HEK293 (cell line): Measurements from ENCODE around the gene FAM229B.

ENCODE experiments used
- CTCF ChIA-PET: fragments of 350-600 bp; formaldehyde crosslinking; extraction: SDS; loops from one replicate; lab custom pipeline; 2021; ENCODE audit warnings: antibody characterized with exemption; lab: Yijun Ruan, JAX
- POLR2A ChIA-PET: fragments of 300-600 bp; formaldehyde crosslinking; extraction: SDS; loops from one replicate; lab custom pipeline; 2020; ENCODE audit warnings: antibody characterized with exemption, inconsistent platforms; lab: Yijun Ruan, JAX
- H3K27ac ChIP-seq: fragments of 200-500 bp; sonication (Bioruptor generic); 2 replicates; pipeline ENCODE4 v1.5.1; 2014; ENCODE audit warnings: low read depth, low read length, control low read depth, inconsistent platforms; ENCODE audit errors: extremely low read depth
- H3K36me3 ChIP-seq, 2 experiments: fragments of 200-500 bp in 1 of 2; sonication (Bioruptor generic) in 1 of 2; 1 replicate in 1 of 2; 2 replicates in 1 of 2; pipeline ENCODE4 v1.5.1; 2014 to 2017; ENCODE audit warnings: inconsistent platforms in 2 of 2, low read length in 2 of 2; ENCODE audit not compliant: control insufficient read depth in 2 of 2, insufficient read depth in 1 of 2
- H3K4me1 ChIP-seq: fragments of 200-500 bp; sonication (Bioruptor generic); 2 replicates; pipeline ENCODE4 v1.5.1; 2014; ENCODE audit warnings: mild to moderate bottlenecking, low read length, inconsistent platforms; ENCODE audit not compliant: control insufficient read depth, insufficient read depth
- H3K4me3 ChIP-seq: 2 replicates; pipeline ENCODE4 v1.5.1; 2011; ENCODE audit warnings: low read depth, mild to moderate bottlenecking, control low read depth, low read length, moderate library complexity
- H3K9me3 ChIP-seq: fragments of 200-500 bp; sonication (Bioruptor generic); 2 replicates; pipeline ENCODE4 v1.5.1; 2014; ENCODE audit warnings: low read depth, low read length, inconsistent platforms; ENCODE audit not compliant: control insufficient read depth, insufficient read depth
- GLIS1 ChIP-seq: fragments of 450-650 bp; formaldehyde crosslinking; IDR thresholded peaks from 2 replicates; pipeline ENCODE4 v1.5.1; 2016; ENCODE audit warnings: missing biosample characterization, missing genetic modification characterization
- KLF1 ChIP-seq: fragments of 450-650 bp; formaldehyde crosslinking; IDR thresholded peaks from 2 replicates; pipeline ENCODE4 v1.5.1; 2016; ENCODE audit warnings: missing biosample characterization, missing genetic modification characterization
- KLF9 ChIP-seq: fragments of 450-650 bp; formaldehyde crosslinking; IDR thresholded peaks from 2 replicates; pipeline ENCODE4 v1.5.1; 2016; ENCODE audit warnings: missing biosample characterization, missing genetic modification characterization, low read depth
- MZF1 ChIP-seq: fragments of 450-650 bp; formaldehyde crosslinking; IDR thresholded peaks from 2 replicates; pipeline ENCODE4 v1.5.1; 2017; ENCODE audit warnings: missing biosample characterization, missing genetic modification characterization, borderline replicate concordance
- SCRT2 ChIP-seq: fragments of 450-650 bp; formaldehyde crosslinking; IDR thresholded peaks from 2 replicates; pipeline ENCODE4 v1.5.1; 2016; ENCODE audit warnings: missing biosample characterization, missing genetic modification characterization
- SETDB1 ChIP-seq: IDR thresholded peaks from one replicate; pipeline ENCODE4 v1.6.1; 2017; ENCODE audit warnings: mild to moderate bottlenecking, low read length, moderate library complexity, mixed read lengths; ENCODE audit not compliant: insufficient read length
- ZNF10 ChIP-seq: fragments of 450-650 bp; formaldehyde crosslinking; IDR thresholded peaks from 2 replicates; pipeline ENCODE4 v1.5.1; 2017; ENCODE audit warnings: missing biosample characterization, missing genetic modification characterization
- ZNF239 ChIP-seq: fragments of 450-650 bp; formaldehyde crosslinking; IDR thresholded peaks from 2 replicates; pipeline ENCODE4 v1.5.1; 2016; ENCODE audit warnings: missing biosample characterization, missing genetic modification characterization
- ZNF24 ChIP-seq: fragments of 450-650 bp; formaldehyde crosslinking; IDR thresholded peaks from 2 replicates; pipeline ENCODE4 v1.5.1; 2016; ENCODE audit warnings: missing biosample characterization, missing genetic modification characterization
- ZNF404 ChIP-seq: fragments of 450-650 bp; formaldehyde crosslinking; IDR thresholded peaks from 2 replicates; pipeline ENCODE4 v1.5.1; 2017; ENCODE audit warnings: missing biosample characterization, missing genetic modification characterization
- ZNF514 ChIP-seq: fragments of 450-650 bp; formaldehyde crosslinking; IDR thresholded peaks from 2 replicates; pipeline ENCODE4 v1.5.1; 2016; ENCODE audit warnings: missing biosample characterization, missing genetic modification characterization
- ZNF529 ChIP-seq: fragments of 450-650 bp; formaldehyde crosslinking; IDR thresholded peaks from 2 replicates; pipeline ENCODE4 v1.5.1; 2017; ENCODE audit warnings: missing genetic modification characterization, missing biosample characterization; ENCODE audit not compliant: insufficient replicate concordance
- ZNF558 ChIP-seq: fragments of 450-650 bp; formaldehyde crosslinking; IDR thresholded peaks from 2 replicates; pipeline ENCODE4 v1.5.1; 2016; ENCODE audit warnings: missing biosample characterization, missing genetic modification characterization
- ZNF571 ChIP-seq: fragments of 450-650 bp; formaldehyde crosslinking; IDR thresholded peaks from 2 replicates; pipeline ENCODE4 v1.5.0; 2017; ENCODE audit warnings: missing biosample characterization, missing genetic modification characterization
- ZNF621 ChIP-seq: fragments of 450-650 bp; formaldehyde crosslinking; IDR thresholded peaks from 2 replicates; pipeline ENCODE4 v1.5.1; 2017; ENCODE audit warnings: missing biosample characterization, missing genetic modification characterization
- ZNF660 ChIP-seq: fragments of 450-650 bp; IDR thresholded peaks from 2 replicates; pipeline ENCODE4 v1.5.1; 2018; ENCODE audit warnings: missing biosample characterization, mild to moderate bottlenecking, missing genetic modification characterization
- ZNF837 ChIP-seq: fragments of 450-650 bp; formaldehyde crosslinking; IDR thresholded peaks from 2 replicates; pipeline ENCODE4 v1.5.1; 2016; ENCODE audit warnings: missing biosample characterization, missing genetic modification characterization
- ZXDB ChIP-seq: fragments of 450-650 bp; formaldehyde crosslinking; IDR thresholded peaks from 2 replicates; pipeline ENCODE4 v1.5.1; 2016; ENCODE audit warnings: missing biosample characterization, missing genetic modification characterization
- TF ChIP-seq, protein P1 (sequence below): fragments of 450-650 bp; formaldehyde crosslinking; IDR thresholded peaks from 2 replicates; pipeline ENCODE4 v1.5.1; 2016; ENCODE audit warnings: missing biosample characterization, missing genetic modification characterization
- TF ChIP-seq, protein P2 (sequence below): fragments of 450-650 bp; formaldehyde crosslinking; IDR thresholded peaks from 2 replicates; pipeline ENCODE4 v1.5.1; 2016; ENCODE audit warnings: missing biosample characterization, missing genetic modification characterization, borderline replicate concordance
- TF ChIP-seq, protein P3 (sequence below): fragments of 450-650 bp; formaldehyde crosslinking; IDR thresholded peaks from 2 replicates; pipeline ENCODE4 v1.5.1; 2017; ENCODE audit warnings: missing biosample characterization, missing genetic modification characterization
- TF ChIP-seq, protein P4 (sequence below): fragments of 450-650 bp; formaldehyde crosslinking; IDR thresholded peaks from 2 replicates; pipeline ENCODE4 v1.5.1; 2016; ENCODE audit warnings: missing biosample characterization, missing genetic modification characterization
- TF ChIP-seq, protein P5 (sequence below): fragments of 450-650 bp; formaldehyde crosslinking; IDR thresholded peaks from 2 replicates; pipeline ENCODE4 v1.5.1; 2016; ENCODE audit warnings: missing biosample characterization, missing genetic modification characterization

FAM229B gene

DNA sequence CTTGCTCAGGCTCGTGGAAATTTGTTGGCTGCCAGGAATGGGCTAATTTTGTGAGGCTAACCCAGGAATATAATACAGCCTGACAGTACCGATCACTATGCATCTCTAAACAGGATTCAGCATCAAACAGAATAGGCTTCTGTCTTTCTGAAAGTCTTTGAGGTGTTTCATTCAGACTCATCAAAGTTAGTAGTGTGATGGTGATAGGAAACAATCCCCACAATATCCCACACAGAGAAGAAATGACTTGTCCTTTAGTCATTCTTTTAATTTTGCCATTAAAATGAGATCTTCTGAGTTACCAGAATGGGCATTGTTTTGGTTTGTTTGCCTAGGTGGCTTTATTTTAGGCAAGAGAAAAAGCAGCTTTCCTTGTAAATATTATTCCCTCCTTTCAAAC lies 54.3 kb downstream of the FAM229B start:
- ChIA-PET CTCF (interaction anchor here (0.6 to 0.7 kb wide), 3 partner anchors 39 to 169 kb away, joined by 3 read pairs; no protein-coding TSS in a partner anchor), POLR2A (no interaction called here)
- Histone ChIP-seq H3K4me1 (no peaks in the 10 kb centered on the region), H3K36me3 (peaks cover 2 to 18% of the 10 kb centered on the region in 2 experiments; a peak in 2 of 3 replicates), H3K9me3 (no peaks in the 10 kb centered on the region), H3K4me3 (no peak overlapping the region), H3K27ac (no peak overlapping the region)
- no peak for TF ChIP-seq ZNF571 (tag by site-specific recombination)
- TF ChIP-seq, protein P1, sequence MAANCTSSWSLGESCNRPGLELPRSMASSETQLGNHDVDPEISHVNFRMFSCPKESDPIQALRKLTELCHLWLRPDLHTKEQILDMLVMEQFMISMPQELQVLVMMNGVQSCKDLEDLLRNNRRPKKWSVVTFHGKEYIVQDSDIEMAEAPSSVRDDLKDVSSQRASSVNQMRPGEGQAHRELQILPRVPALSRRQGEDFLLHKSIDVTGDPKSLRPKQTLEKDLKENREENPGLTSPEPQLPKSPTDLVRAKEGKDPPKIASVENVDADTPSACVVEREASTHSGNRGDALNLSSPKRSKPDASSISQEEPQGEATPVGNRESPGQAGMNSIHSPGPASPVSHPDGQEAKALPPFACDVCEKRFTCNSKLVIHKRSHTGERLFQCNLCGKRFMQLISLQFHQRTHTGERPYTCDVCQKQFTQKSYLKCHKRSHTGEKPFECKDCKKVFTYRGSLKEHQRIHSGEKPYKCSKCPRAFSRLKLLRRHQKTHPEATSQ (tag by site-specific recombination) = no peak
- TF ChIP-seq KLF1 (tag by site-specific recombination) = no peak
- TF ChIP-seq ZNF404 = no peak
- no peak for TF ChIP-seq ZNF660
- no peak for TF ChIP-seq MZF1 (tag by site-specific recombination)
- no peak for TF ChIP-seq ZNF24
- TF ChIP-seq ZNF837 = no peak
- no peak for TF ChIP-seq GLIS1 (tag by site-specific recombination)
- TF ChIP-seq, protein P2, sequence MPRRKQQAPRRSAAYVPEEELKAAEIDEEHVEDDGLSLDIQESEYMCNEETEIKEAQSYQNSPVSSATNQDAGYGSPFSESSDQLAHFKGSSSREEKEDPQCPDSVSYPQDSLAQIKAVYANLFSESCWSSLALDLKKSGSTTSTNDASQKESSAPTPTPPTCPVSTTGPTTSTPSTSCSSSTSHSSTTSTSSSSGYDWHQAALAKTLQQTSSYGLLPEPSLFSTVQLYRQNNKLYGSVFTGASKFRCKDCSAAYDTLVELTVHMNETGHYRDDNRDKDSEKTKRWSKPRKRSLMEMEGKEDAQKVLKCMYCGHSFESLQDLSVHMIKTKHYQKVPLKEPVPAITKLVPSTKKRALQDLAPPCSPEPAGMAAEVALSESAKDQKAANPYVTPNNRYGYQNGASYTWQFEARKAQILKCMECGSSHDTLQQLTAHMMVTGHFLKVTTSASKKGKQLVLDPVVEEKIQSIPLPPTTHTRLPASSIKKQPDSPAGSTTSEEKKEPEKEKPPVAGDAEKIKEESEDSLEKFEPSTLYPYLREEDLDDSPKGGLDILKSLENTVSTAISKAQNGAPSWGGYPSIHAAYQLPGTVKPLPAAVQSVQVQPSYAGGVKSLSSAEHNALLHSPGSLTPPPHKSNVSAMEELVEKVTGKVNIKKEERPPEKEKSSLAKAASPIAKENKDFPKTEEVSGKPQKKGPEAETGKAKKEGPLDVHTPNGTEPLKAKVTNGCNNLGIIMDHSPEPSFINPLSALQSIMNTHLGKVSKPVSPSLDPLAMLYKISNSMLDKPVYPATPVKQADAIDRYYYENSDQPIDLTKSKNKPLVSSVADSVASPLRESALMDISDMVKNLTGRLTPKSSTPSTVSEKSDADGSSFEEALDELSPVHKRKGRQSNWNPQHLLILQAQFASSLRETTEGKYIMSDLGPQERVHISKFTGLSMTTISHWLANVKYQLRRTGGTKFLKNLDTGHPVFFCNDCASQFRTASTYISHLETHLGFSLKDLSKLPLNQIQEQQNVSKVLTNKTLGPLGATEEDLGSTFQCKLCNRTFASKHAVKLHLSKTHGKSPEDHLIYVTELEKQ (tag by site-specific recombination) = no peak

DNA sequence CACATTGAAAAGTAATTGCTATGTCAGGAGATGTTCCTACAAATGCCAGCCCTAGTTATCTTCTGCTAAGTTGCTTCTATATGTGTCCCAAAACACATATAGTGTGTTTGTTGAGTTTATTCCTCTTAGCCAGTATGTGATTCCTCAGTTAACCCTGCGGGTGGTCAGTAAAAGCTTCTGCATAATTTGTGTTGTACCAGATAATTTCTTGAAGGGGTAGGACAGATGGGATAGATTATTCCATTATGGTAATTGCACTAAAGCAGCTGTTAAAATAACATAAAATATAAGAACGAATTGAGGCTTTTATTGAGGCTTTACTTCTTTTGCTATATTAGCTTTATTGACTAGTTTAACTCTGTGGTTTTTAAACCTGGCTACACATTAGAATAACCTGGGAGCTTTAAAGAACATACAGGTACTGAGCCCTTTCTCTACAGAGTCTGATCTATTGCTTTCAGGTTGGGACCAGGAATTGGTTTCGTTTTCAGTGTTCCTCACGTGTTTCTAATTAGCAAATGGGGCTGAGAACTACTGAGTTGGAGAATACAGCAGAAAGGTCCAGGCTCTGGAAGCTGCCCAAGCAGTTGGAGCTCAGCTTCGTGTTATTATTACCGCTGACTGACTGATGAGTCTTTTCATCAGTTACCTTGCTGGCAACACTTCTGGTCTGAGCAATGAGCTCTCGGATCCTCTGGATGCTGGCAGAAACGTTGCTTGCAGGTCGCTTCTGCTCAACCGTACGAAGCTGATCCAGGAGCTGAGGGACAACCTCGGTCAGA lies 56.9 kb downstream of the FAM229B start:
- Histone ChIP-seq H3K4me1 (no peaks in the 10 kb centered on the region), H3K4me3 (no peak overlapping the region), H3K9me3 (no peaks in the 10 kb centered on the region), H3K27ac (no peak overlapping the region), H3K36me3 (peaks cover 0 to 12% of the 10 kb centered on the region in 2 experiments; a peak in 1 of 3 replicates)
- CTCF ChIA-PET = interaction anchor here (0.8 to 1.0 kb wide), 2 partner anchors 19 to 57 kb away, joined by 3 to 7 read pairs; partner anchors contain the start of gene TUBE1
- POLR2A ChIA-PET = no interaction called here
- TF ChIP-seq ZNF239 = no peak
- no peak for TF ChIP-seq ZNF10 (tag by site-specific recombination)
- TF ChIP-seq, protein P3, sequence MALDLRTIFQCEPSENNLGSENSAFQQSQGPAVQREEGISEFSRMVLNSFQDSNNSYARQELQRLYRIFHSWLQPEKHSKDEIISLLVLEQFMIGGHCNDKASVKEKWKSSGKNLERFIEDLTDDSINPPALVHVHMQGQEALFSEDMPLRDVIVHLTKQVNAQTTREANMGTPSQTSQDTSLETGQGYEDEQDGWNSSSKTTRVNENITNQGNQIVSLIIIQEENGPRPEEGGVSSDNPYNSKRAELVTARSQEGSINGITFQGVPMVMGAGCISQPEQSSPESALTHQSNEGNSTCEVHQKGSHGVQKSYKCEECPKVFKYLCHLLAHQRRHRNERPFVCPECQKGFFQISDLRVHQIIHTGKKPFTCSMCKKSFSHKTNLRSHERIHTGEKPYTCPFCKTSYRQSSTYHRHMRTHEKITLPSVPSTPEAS (tag by site-specific recombination) = no peak
- no peak for TF ChIP-seq ZNF514
- TF ChIP-seq ZXDB (tag by site-specific recombination) = no peak
- TF ChIP-seq ZNF621 (tag by site-specific recombination) = no peak
- no peak for TF ChIP-seq SETDB1
- no peak for TF ChIP-seq ZNF529 (tag by site-specific recombination)
- TF ChIP-seq, protein P4, sequence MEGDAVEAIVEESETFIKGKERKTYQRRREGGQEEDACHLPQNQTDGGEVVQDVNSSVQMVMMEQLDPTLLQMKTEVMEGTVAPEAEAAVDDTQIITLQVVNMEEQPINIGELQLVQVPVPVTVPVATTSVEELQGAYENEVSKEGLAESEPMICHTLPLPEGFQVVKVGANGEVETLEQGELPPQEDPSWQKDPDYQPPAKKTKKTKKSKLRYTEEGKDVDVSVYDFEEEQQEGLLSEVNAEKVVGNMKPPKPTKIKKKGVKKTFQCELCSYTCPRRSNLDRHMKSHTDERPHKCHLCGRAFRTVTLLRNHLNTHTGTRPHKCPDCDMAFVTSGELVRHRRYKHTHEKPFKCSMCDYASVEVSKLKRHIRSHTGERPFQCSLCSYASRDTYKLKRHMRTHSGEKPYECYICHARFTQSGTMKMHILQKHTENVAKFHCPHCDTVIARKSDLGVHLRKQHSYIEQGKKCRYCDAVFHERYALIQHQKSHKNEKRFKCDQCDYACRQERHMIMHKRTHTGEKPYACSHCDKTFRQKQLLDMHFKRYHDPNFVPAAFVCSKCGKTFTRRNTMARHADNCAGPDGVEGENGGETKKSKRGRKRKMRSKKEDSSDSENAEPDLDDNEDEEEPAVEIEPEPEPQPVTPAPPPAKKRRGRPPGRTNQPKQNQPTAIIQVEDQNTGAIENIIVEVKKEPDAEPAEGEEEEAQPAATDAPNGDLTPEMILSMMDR (tag by site-specific recombination) = no peak
- TF ChIP-seq ZNF558 (tag by site-specific recombination) = no peak
- TF ChIP-seq, protein P5, sequence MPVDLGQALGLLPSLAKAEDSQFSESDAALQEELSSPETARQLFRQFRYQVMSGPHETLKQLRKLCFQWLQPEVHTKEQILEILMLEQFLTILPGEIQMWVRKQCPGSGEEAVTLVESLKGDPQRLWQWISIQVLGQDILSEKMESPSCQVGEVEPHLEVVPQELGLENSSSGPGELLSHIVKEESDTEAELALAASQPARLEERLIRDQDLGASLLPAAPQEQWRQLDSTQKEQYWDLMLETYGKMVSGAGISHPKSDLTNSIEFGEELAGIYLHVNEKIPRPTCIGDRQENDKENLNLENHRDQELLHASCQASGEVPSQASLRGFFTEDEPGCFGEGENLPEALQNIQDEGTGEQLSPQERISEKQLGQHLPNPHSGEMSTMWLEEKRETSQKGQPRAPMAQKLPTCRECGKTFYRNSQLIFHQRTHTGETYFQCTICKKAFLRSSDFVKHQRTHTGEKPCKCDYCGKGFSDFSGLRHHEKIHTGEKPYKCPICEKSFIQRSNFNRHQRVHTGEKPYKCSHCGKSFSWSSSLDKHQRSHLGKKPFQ (tag by site-specific recombination) = no peak
- TF ChIP-seq SCRT2 (tag by site-specific recombination) = no peak
- TF ChIP-seq KLF9 (tag by site-specific recombination) = no peak
